GM23338 (cell line): ENCODE results near the gene NAPA. TPM values are rescaled to one million over a fixed set of nuclear protein-coding genes. Genes with fewer than 3 reads are reported as not detected.

ENCODE experiments used
- ATAC-seq: fragments of 200-7000 bp; cut with Tn5 transposase; 3 replicates; pipeline ENCODE4 v1.9.1; 2020
- DNase-seq: peaks from one replicate; pipeline ENCODE4 v3.0.0-alpha.2; 2015; ENCODE audit warnings: low spot score
- H2AFZ ChIP-seq: fragments of 200-600 bp; sonication (generic); 2 replicates; pipeline ENCODE4 v1.8.0; 2016; ENCODE audit warnings: antibody characterized with exemption, mild to moderate bottlenecking, moderate library complexity
- H3F3A ChIP-seq: fragments of 200-600 bp; sonication (generic); replicated peaks from 2 replicates; pipeline ENCODE4 v1.8.0; 2017; ENCODE audit warnings: antibody characterized with exemption, mixed run types, low read depth
- H3K27ac ChIP-seq: fragments of 200-600 bp; sonication (generic); 2 replicates; pipeline ENCODE4 v1.6.1; 2016; ENCODE audit warnings: low read depth
- H3K27me3 ChIP-seq: fragments of 200-600 bp; sonication (generic); 2 replicates; pipeline ENCODE4 v1.8.0; 2016; ENCODE audit warnings: mild to moderate bottlenecking, mixed run types, moderate library complexity; ENCODE audit not compliant: insufficient read depth
- H3K36me3 ChIP-seq: fragments of 200-600 bp; sonication (generic); 2 replicates; pipeline ENCODE4 v1.8.0; 2016; ENCODE audit warnings: mild to moderate bottlenecking; ENCODE audit not compliant: insufficient read depth
- H3K4me1 ChIP-seq: fragments of 200-600 bp; sonication (generic); 2 replicates; pipeline ENCODE4 v1.8.0; 2016; ENCODE audit warnings: mild to moderate bottlenecking, moderate library complexity; ENCODE audit not compliant: insufficient read depth
- H3K4me2 ChIP-seq: fragments of 200-600 bp; sonication (generic); 2 replicates; pipeline ENCODE4 v1.7.1; 2017; ENCODE audit warnings: mixed run types
- H3K4me3 ChIP-seq: fragments of 200-600 bp; sonication (generic); 2 replicates; pipeline ENCODE4 v1.6.1; 2016; ENCODE audit warnings: mixed run types
- H3K79me2 ChIP-seq: fragments of 200-600 bp; sonication (generic); replicated peaks from 2 replicates; pipeline ENCODE4 v1.8.0; 2017; ENCODE audit warnings: mild to moderate bottlenecking; ENCODE audit not compliant: insufficient read depth
- H3K9me2 ChIP-seq: fragments of 200-600 bp; sonication (generic); 2 replicates; pipeline ENCODE4 v1.8.0; 2017; ENCODE audit not compliant: insufficient read depth
- H4K20me1 ChIP-seq: fragments of 200-600 bp; sonication (generic); replicated peaks from 2 replicates; pipeline ENCODE4 v1.8.0; 2017; ENCODE audit warnings: mild to moderate bottlenecking; ENCODE audit not compliant: insufficient read depth
- H3K27ac Mint-ChIP-seq: 2 replicates; pipeline ENCODE4 v1.8.0; 2020; ENCODE audit warnings: inconsistent platforms, mild to moderate bottlenecking, moderate library complexity, mixed read lengths
- H3K27me3 Mint-ChIP-seq: 3 replicates; pipeline ENCODE4 v1.8.0; 2022; ENCODE audit warnings: low read depth, mild to moderate bottlenecking, moderate library complexity, mixed read lengths, inconsistent platforms; ENCODE audit not compliant: insufficient read depth, poor library complexity
- H3K36me3 Mint-ChIP-seq: 3 replicates; pipeline ENCODE4 v1.8.0; 2021; ENCODE audit warnings: low read depth, mild to moderate bottlenecking, inconsistent platforms, moderate library complexity, mixed read lengths
- H3K4me1 Mint-ChIP-seq: 3 replicates; pipeline ENCODE4 v1.8.0; 2020; ENCODE audit warnings: mild to moderate bottlenecking, inconsistent platforms, mixed read lengths
- H3K4me3 Mint-ChIP-seq: 3 replicates; pipeline ENCODE4 v1.8.0; 2021; ENCODE audit warnings: moderate library complexity, mild to moderate bottlenecking, inconsistent platforms, mixed read lengths
- H3K9me3 Mint-ChIP-seq: 3 replicates; pipeline ENCODE4 v1.8.0; 2020; ENCODE audit warnings: moderate library complexity, mild to moderate bottlenecking, inconsistent platforms, mixed read lengths
- CREB1 ChIP-seq: fragments of 250-450 bp; sonication (Bioruptor Pico); IDR thresholded peaks from 2 replicates; pipeline ENCODE4 v1.5.0; 2020; ENCODE audit warnings: low read depth, mild to moderate bottlenecking, moderate library complexity
- CTCF ChIP-seq, 2 experiments: fragments of 200-600 bp in 1 of 2; sonication (generic) in 1 of 2; conservative IDR thresholded peaks; 2 replicates each; pipeline versions ENCODE4 v1.5.1 to v1.6.1; 2016 to 2017; ENCODE audit warnings: antibody characterized with exemption in 2 of 2, low read depth in 2 of 2, mild to moderate bottlenecking in 2 of 2, moderate library complexity in 1 of 2
- ETS1 ChIP-seq: IDR thresholded peaks from 2 replicates; pipeline ENCODE4 v1.6.1; 2016; ENCODE audit warnings: antibody characterized with exemption
- EZH2 ChIP-seq: fragments of 200-600 bp; sonication (generic); IDR thresholded peaks from one replicate; pipeline ENCODE4 v1.8.0; 2017; ENCODE audit warnings: antibody characterized with exemption, mild to moderate bottlenecking, low read depth; ENCODE audit not compliant: unreplicated experiment
- EZH2phosphoT487 ChIP-seq: fragments of 200-600 bp; sonication (generic); IDR thresholded peaks from one replicate; pipeline ENCODE4 v1.8.1; 2018; ENCODE audit warnings: antibody characterized with exemption; ENCODE audit not compliant: unreplicated experiment
- JUNB ChIP-seq: IDR thresholded peaks from one replicate; pipeline ENCODE4 v1.6.1; 2016; ENCODE audit warnings: antibody characterized with exemption; ENCODE audit not compliant: unreplicated experiment
- NANOG ChIP-seq: IDR thresholded peaks from 2 replicates; pipeline ENCODE4 v1.6.1; 2016; ENCODE audit warnings: antibody characterized with exemption, borderline replicate concordance
- POLR2AphosphoS5 ChIP-seq: IDR thresholded peaks from 2 replicates; pipeline ENCODE4 v1.6.1; 2016; ENCODE audit warnings: antibody characterized with exemption, low read depth
- REST ChIP-seq: IDR thresholded peaks from one replicate; pipeline ENCODE4 v1.6.1; 2018; ENCODE audit warnings: antibody characterized with exemption; ENCODE audit not compliant: unreplicated experiment
- STAT1 ChIP-seq: IDR thresholded peaks from one replicate; pipeline ENCODE4 v1.6.1; 2016; ENCODE audit warnings: antibody characterized with exemption; ENCODE audit not compliant: unreplicated experiment
- ZNF114 ChIP-seq: fragments of 250-450 bp; sonication (Bioruptor Pico); IDR thresholded peaks from 2 replicates; pipeline ENCODE4 v1.5.0; 2020; ENCODE audit warnings: mild to moderate bottlenecking, moderate library complexity
- ZNF331 ChIP-seq: fragments of 250-450 bp; sonication (Bioruptor Pico); IDR thresholded peaks from 2 replicates; pipeline ENCODE4 v1.5.0; 2020; ENCODE audit warnings: low read depth, mild to moderate bottlenecking, moderate library complexity
- ZNF462 ChIP-seq: fragments of 250-450 bp; sonication (Bioruptor Pico); IDR thresholded peaks from 2 replicates; pipeline ENCODE4 v1.5.0; 2020; ENCODE audit warnings: mild to moderate bottlenecking, moderate library complexity
- polyA plus RNA-seq: library from polyadenylated mRNA; unstranded; fragments of >200 nt; fragmentation: Nextera tagmentation; extraction: Ambion mirVana; gene quantifications from 2 replicates; pipeline ENCODE4 v1.2.1, GENCODE V29; 2016
- total RNA-seq: library from RNA; depleted of rRNA; stranded (reverse); fragments of >200 nt; shearing (Covaris generic); gene quantifications from 2 replicates; pipeline ENCODE4 v1.2.3, GENCODE V29; 2014

NAPA gene
- total and polyA plus RNA-seq, 2 experiments from 2014 or later = 52.0 to 72.1 TPM

- Histone ChIP-seq H4K20me1 (no peaks in the 10 kb centered on the region; the same call in 1 of the 2 replicates), H3K4me3 (no peak overlapping the region), H3K79me2 (no peaks in the 10 kb centered on the region), H3F3A (no peaks in the 10 kb centered on the region; the same call in 1 of the 2 replicates), H3K9me2 (no peaks in the 10 kb centered on the region), H2AFZ (no peak overlapping the region), H3K4me2 (peak overlapping the region; percentile 29; the same call in 1 of the 2 replicates), H3K27ac (no peak overlapping the region), H3K4me1 (peaks cover 29% of the 10 kb centered on the region; the same call in 1 of the 2 replicates), H3K36me3 (no peaks in the 10 kb centered on the region), H3K27me3 (peaks cover 8% of the 10 kb centered on the region)
- TF ChIP-seq ZNF114 (CRISPR knock-in tag) (no peak), CREB1 (CRISPR knock-in tag) (no peak), CTCF (conservative IDR thresholded peaks at IDR 0.05; ENCODE audit: low read depth in 2 of 2) (no peak), REST (no peak), ZNF462 (CRISPR knock-in tag) (no peak), EZH2phosphoT487 (no peak), JUNB (no peak), EZH2 (no peak), NANOG (no peak), ETS1 (no peak), ZNF331 (CRISPR knock-in tag) (no peak), STAT1 (no peak), POLR2AphosphoS5 (no peak)
- Mint-ChIP-seq H3K27ac (no peak overlapping the region), H3K4me1 (peaks cover 39% of the 10 kb centered on the region), H3K4me3 (peak overlapping the region; percentile 86; the same call in 1 of the 3 replicates), H3K36me3 (no peaks in the 10 kb centered on the region; the same call in 1 of the 3 replicates), H3K27me3 (peaks cover 36% of the 10 kb centered on the region), H3K9me3 (no peaks in the 10 kb centered on the region; the same call in 2 of the 3 replicates)
- DNase-seq (no peak), ATAC-seq (no peak)
Measured at GRCh38 chr19:47469719-47470118, 45.1 kb downstream of the NAPA start.
